SK-N-SH treated with all-trans-retinoic acid at 6 μM for 48 hours (cell line): ENCODE measurements around the gene MSI1.

Experiments
- ATAC-seq: fragments of 200-7000 bp; cut with Tn5 transposase; 3 replicates; pipeline ENCODE4 v1.9.1; 2020; ENCODE audit warnings: mild to moderate bottlenecking, moderate library complexity
- ARNTL ChIP-seq: fragments of 450-650 bp; formaldehyde crosslinking; IDR thresholded peaks from 2 replicates; pipeline ENCODE4 v1.5.0; 2020; ENCODE audit warnings: low read depth, mild to moderate bottlenecking, moderate library complexity, borderline replicate concordance
- BACH2 ChIP-seq: fragments of 250-450 bp; sonication (Bioruptor Pico); IDR thresholded peaks from 2 replicates; pipeline ENCODE4 v1.9.0; 2021; ENCODE audit warnings: mild to moderate bottlenecking, borderline replicate concordance
- CREB5 ChIP-seq: fragments of 250-450 bp; sonication (Bioruptor Pico); IDR thresholded peaks from 2 replicates; pipeline ENCODE4 v1.5.1; 2020; ENCODE audit warnings: low read depth, mild to moderate bottlenecking, moderate library complexity
- CSDC2 ChIP-seq: fragments of 250-450 bp; sonication (Bioruptor Pico); IDR thresholded peaks from 2 replicates; pipeline ENCODE4 v1.5.0; 2020; ENCODE audit warnings: mild to moderate bottlenecking, moderate library complexity
- ESRRG ChIP-seq: fragments of 250-450 bp; sonication (Bioruptor Pico); IDR thresholded peaks from 2 replicates; pipeline ENCODE4 v1.6.1; 2021; ENCODE audit warnings: mild to moderate bottlenecking
- GLIS3 ChIP-seq: fragments of 250-450 bp; sonication (Bioruptor Pico); IDR thresholded peaks from 2 replicates; pipeline ENCODE4 v1.5.0; 2020; ENCODE audit warnings: mild to moderate bottlenecking, moderate library complexity
- ISL1 ChIP-seq: fragments of 250-450 bp; sonication (Bioruptor Pico); IDR thresholded peaks from 2 replicates; pipeline ENCODE4 v2.1.2; 2022; ENCODE audit warnings: mild to moderate bottlenecking, moderate library complexity
- OSR1 ChIP-seq: fragments of 250-450 bp; sonication (Bioruptor Pico); IDR thresholded peaks from 2 replicates; pipeline ENCODE4 v1.8.0; 2022; ENCODE audit warnings: moderate library complexity, mild to moderate bottlenecking, inconsistent platforms
- POU6F1 ChIP-seq: fragments of 250-450 bp; sonication (Bioruptor Pico); IDR thresholded peaks from 2 replicates; pipeline ENCODE4 v1.8.0; 2021; ENCODE audit warnings: low read depth, mild to moderate bottlenecking, moderate library complexity, borderline replicate concordance
- PPARA ChIP-seq: fragments of 250-450 bp; sonication (Bioruptor Pico); IDR thresholded peaks from 2 replicates; pipeline ENCODE4 v1.5.0; 2020; ENCODE audit warnings: mild to moderate bottlenecking, borderline replicate concordance
- RARB ChIP-seq: fragments of 250-450 bp; sonication (Bioruptor Pico); IDR thresholded peaks from 2 replicates; pipeline ENCODE4 v1.8.0; 2021; ENCODE audit warnings: mild to moderate bottlenecking, moderate library complexity
- SNAI2 ChIP-seq: fragments of 250-450 bp; sonication (Bioruptor Pico); IDR thresholded peaks from 2 replicates; pipeline ENCODE4 v1.5.0; 2020; ENCODE audit warnings: mild to moderate bottlenecking, moderate library complexity
- TCF4 ChIP-seq: fragments of 250-450 bp; sonication (Bioruptor Pico); IDR thresholded peaks from 2 replicates; pipeline ENCODE4 v1.8.0; 2021; ENCODE audit warnings: mild to moderate bottlenecking, moderate library complexity, borderline replicate concordance
- TOX ChIP-seq: fragments of 250-450 bp; sonication (Bioruptor Pico); IDR thresholded peaks from 2 replicates; pipeline ENCODE4 v1.8.0; 2021; ENCODE audit warnings: mild to moderate bottlenecking, moderate library complexity, borderline replicate concordance
- TSHZ2 ChIP-seq: fragments of 250-450 bp; sonication (Bioruptor Pico); IDR thresholded peaks from 2 replicates; pipeline ENCODE4 v1.5.0; 2020; ENCODE audit warnings: mild to moderate bottlenecking, moderate library complexity
- ZC3H10 ChIP-seq: fragments of 250-450 bp; sonication (Bioruptor Pico); IDR thresholded peaks from 2 replicates; pipeline ENCODE4 v1.5.1; 2021; ENCODE audit warnings: mild to moderate bottlenecking, moderate library complexity
- ZFP3 ChIP-seq: fragments of 250-450 bp; sonication (Bioruptor Pico); IDR thresholded peaks from 2 replicates; pipeline ENCODE4 v1.5.0; 2020; ENCODE audit warnings: mild to moderate bottlenecking, moderate library complexity
- ZNF565 ChIP-seq: fragments of 450-650 bp; formaldehyde crosslinking; conservative IDR thresholded peaks from 2 replicates; pipeline ENCODE4 v1.5.0; 2020; ENCODE audit warnings: low read depth, mild to moderate bottlenecking, moderate library complexity
- ZNF70 ChIP-seq: fragments of 450-650 bp; formaldehyde crosslinking; IDR thresholded peaks from 2 replicates; pipeline ENCODE4 v1.5.0; 2020; ENCODE audit warnings: mild to moderate bottlenecking, moderate library complexity
- ZNF8 ChIP-seq: fragments of 450-650 bp; formaldehyde crosslinking; IDR thresholded peaks from 2 replicates; pipeline ENCODE4 v1.5.0; 2020; ENCODE audit warnings: mild to moderate bottlenecking, moderate library complexity
- TF ChIP-seq, protein P1 (sequence below): fragments of 250-450 bp; sonication (Bioruptor Pico); IDR thresholded peaks from 2 replicates; pipeline ENCODE4 v1.8.0; 2020; ENCODE audit warnings: mild to moderate bottlenecking, moderate library complexity, borderline replicate concordance

The MSI1 gene

GRCh38 chr12:120404271-120404670, 35.3 kb upstream of the MSI1 start (continued):
- TF ChIP-seq, protein P1, sequence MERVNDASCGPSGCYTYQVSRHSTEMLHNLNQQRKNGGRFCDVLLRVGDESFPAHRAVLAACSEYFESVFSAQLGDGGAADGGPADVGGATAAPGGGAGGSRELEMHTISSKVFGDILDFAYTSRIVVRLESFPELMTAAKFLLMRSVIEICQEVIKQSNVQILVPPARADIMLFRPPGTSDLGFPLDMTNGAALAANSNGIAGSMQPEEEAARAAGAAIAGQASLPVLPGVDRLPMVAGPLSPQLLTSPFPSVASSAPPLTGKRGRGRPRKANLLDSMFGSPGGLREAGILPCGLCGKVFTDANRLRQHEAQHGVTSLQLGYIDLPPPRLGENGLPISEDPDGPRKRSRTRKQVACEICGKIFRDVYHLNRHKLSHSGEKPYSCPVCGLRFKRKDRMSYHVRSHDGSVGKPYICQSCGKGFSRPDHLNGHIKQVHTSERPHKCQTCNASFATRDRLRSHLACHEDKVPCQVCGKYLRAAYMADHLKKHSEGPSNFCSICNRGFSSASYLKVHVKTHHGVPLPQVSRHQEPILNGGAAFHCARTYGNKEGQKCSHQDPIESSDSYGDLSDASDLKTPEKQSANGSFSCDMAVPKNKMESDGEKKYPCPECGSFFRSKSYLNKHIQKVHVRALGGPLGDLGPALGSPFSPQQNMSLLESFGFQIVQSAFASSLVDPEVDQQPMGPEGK (CRISPR knock-in tag), result no peak
- TF ChIP-seq BACH2, result no peak

DNA sequence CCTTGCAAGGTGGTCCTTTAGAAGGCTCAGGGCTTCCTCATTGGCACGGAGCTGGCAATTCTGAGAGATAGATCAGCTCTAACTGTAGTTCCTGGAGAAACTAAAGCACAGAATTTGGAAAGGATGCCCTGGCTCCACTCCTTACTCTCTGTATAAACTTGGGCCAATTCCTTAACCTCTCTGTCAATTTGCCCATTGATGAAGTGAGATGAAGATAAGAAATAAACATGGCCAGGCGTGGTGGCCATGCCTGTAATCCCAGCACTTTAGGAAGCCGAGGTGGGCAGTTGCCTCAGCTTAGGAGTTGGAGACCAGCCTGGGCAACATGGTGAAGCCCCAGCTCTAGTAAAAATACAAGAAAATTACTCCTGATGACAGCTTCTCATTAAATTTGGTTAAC, 34.9 kb upstream of the MSI1 start:
- no peak for ATAC-seq
- TF ChIP-seq ARNTL (CRISPR knock-in tag) (no peak), ZNF8 (CRISPR knock-in tag) (no peak), ISL1 (CRISPR knock-in tag) (no peak), ZFP3 (CRISPR knock-in tag) (no peak), GLIS3 (CRISPR knock-in tag) (no peak), TOX (CRISPR knock-in tag) (no peak), PPARA (no peak), TCF4 (CRISPR knock-in tag) (no peak), ZNF565 (CRISPR knock-in tag) (no peak), ZNF70 (no peak), CREB5 (no peak), ESRRG (CRISPR knock-in tag) (no peak)
- TF ChIP-seq, protein P1 (CRISPR knock-in tag), result no peak
- TF ChIP-seq, all 23 proteins: peak for 0

- TF ChIP-seq ESRRG (CRISPR knock-in tag) (no peak), ZC3H10 (CRISPR knock-in tag) (no peak), BACH2 (no peak), CSDC2 (CRISPR knock-in tag) (no peak), RARB (CRISPR knock-in tag) (no peak), POU6F1 (CRISPR knock-in tag) (no peak), CREB5 (no peak), PPARA (no peak)
- TF ChIP-seq, protein P1 (CRISPR knock-in tag), result no peak
- ATAC-seq, result peak; percentile 90
Measured at GRCh38 chr12:120402217-120402616, 33.3 kb upstream of the MSI1 start.

- peak; percentile 85 for ATAC-seq
- TF ChIP-seq PPARA (no peak), ZNF565 (CRISPR knock-in tag) (no peak), ZFP3 (CRISPR knock-in tag) (no peak), ISL1 (CRISPR knock-in tag) (no peak), CREB5 (no peak), TSHZ2 (CRISPR knock-in tag) (no peak), CSDC2 (CRISPR knock-in tag) (no peak), SNAI2 (CRISPR knock-in tag) (no peak), GLIS3 (CRISPR knock-in tag) (no peak), TCF4 (CRISPR knock-in tag) (no peak), OSR1 (CRISPR knock-in tag) (no peak), ARNTL (CRISPR knock-in tag) (no peak)
Measured at GRCh38 chr12:120399531-120399930, 30.6 kb upstream of the MSI1 start.
